C4-2B (cell line): ENCODE measurements around the gene TGFB3.

Experiments used
- CTCF ChIP-seq: fragments of 450-650 bp; conservative IDR thresholded peaks from 2 replicates; pipeline ENCODE4 v1.5.1; 2017; ENCODE audit warnings: mild to moderate bottlenecking
- ZFX ChIP-seq: fragments of 450-650 bp; IDR thresholded peaks from 2 replicates; pipeline ENCODE4 v1.6.1; 2017

- TF ChIP-seq CTCF (no peak), ZFX (no peak)
Observed at GRCh38 chr14:75969126-75969525, 12.7 kb downstream of the TGFB3 start.
